Ascending aorta (tissue), 2 donors: ENCODE measurements around the gene TREM2. TPM values are rescaled to one million over a fixed set of nuclear protein-coding genes. Genes with fewer than 3 reads are reported as not detected.
"Not testable (repeated sequence)": the region's sequence is repeated elsewhere in the genome, so short reads cannot be mapped to it uniquely, and the experiment has no call there.

Source experiments
- DNase-seq, 2 donors: peaks; one replicate each; pipeline ENCODE4 v3.0.0-alpha.2; 2019; ENCODE audit warnings: low spot score in 2 of 2
- H3K27ac ChIP-seq, 2 donors: fragments of 200-600 bp; sonication (generic); one replicate each; pipeline ENCODE4 v1.5.1; 2016 to 2017; ENCODE audit warnings: mild to moderate bottlenecking in 1 of 2
- H3K27me3 ChIP-seq: fragments of 200-600 bp; sonication (generic); one replicate; pipeline ENCODE4 v1.5.1; 2017
- H3K36me3 ChIP-seq, 2 donors: fragments of 200-600 bp; sonication (generic); one replicate each; pipeline ENCODE4 v1.5.1; 2016
- H3K4me1 ChIP-seq, 2 donors: fragments of 200-600 bp; sonication (generic); one replicate each; pipeline ENCODE4 v1.5.1; 2016 to 2017; ENCODE audit warnings: mild to moderate bottlenecking in 1 of 2
- H3K4me3 ChIP-seq, 2 donors: fragments of 200-600 bp; sonication (generic); one replicate each; pipeline ENCODE4 v1.5.1; 2016 to 2017; ENCODE audit warnings: mild to moderate bottlenecking in 1 of 2
- H3K9me3 ChIP-seq, 2 donors: fragments of 200-600 bp; sonication (generic); one replicate each; pipeline ENCODE4 v1.5.1; 2016
- intact Hi-C: fragments of 100-400 bp; cut with DNase I; formaldehyde crosslinking; loops from one replicate; pipeline ENCODE4 v1.15.1; 2023
- total RNA-seq: library from RNA; depleted of rRNA; stranded (reverse); fragments of >200 nt; gene quantifications from one replicate; pipeline ENCODE4 v1.1.0, GENCODE V29; 2016
- TF ChIP-seq, protein P1 (sequence below), 3 experiments: fragments of 200-600 bp in 2 of 3; fragments of 450-650 bp in 1 of 3; sonication (generic) in 2 of 3; IDR thresholded peaks; one replicate each; pipeline ENCODE4 v1.5.1; 2016 to 2019; ENCODE audit warnings: antibody characterized with exemption in 3 of 3, mild to moderate bottlenecking in 1 of 3, moderate library complexity in 1 of 3

TREM2 gene
- total RNA-seq, 1 donor from 2014 or later: 0.43 TPM

- TF ChIP-seq, protein P1, sequence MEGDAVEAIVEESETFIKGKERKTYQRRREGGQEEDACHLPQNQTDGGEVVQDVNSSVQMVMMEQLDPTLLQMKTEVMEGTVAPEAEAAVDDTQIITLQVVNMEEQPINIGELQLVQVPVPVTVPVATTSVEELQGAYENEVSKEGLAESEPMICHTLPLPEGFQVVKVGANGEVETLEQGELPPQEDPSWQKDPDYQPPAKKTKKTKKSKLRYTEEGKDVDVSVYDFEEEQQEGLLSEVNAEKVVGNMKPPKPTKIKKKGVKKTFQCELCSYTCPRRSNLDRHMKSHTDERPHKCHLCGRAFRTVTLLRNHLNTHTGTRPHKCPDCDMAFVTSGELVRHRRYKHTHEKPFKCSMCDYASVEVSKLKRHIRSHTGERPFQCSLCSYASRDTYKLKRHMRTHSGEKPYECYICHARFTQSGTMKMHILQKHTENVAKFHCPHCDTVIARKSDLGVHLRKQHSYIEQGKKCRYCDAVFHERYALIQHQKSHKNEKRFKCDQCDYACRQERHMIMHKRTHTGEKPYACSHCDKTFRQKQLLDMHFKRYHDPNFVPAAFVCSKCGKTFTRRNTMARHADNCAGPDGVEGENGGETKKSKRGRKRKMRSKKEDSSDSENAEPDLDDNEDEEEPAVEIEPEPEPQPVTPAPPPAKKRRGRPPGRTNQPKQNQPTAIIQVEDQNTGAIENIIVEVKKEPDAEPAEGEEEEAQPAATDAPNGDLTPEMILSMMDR (IDR thresholded peaks at IDR 0.05): no peak
- no peaks in the 10 kb centered on the region for H3K4me1 ChIP-seq
- H3K36me3 ChIP-seq: peaks cover 0 to 17% of the 10 kb centered on the region in 2 donors
- no peak for DNase-seq
- no peaks in the 10 kb centered on the region for H3K9me3 ChIP-seq
- no peaks in the 10 kb centered on the region for H3K27me3 ChIP-seq
- no peak overlapping the region for H3K4me3 ChIP-seq
- H3K27ac ChIP-seq: no peak overlapping the region
- intact Hi-C loops: no loop called here
These were observed 37.6 kb downstream of the TREM2 start for GRCh38 chr6:41125282-41125681.

DNA sequence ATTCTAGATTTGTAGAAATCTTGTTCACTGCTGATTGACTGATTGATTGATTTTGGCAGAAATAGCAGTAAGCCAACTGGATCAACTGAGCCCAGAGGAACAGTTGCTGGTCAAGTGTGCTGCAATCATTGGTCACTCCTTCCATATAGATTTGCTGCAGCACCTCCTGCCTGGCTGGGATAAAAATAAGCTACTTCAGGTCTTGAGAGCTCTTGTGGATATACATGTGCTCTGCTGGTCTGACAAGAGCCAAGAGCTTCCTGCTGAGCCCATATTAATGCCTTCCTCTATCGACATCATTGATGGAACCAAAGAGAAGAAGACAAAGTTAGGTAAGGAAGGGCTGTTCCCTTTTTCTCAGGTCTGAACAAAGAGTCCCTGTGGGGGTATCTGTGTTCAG is 40.0 kb downstream of the TREM2 start:
- H3K27ac ChIP-seq: no peak overlapping the region
- no peak for DNase-seq
- no peaks in the 10 kb centered on the region for H3K4me1 ChIP-seq
- no peaks in the 10 kb centered on the region for H3K9me3 ChIP-seq
- H3K4me3 ChIP-seq: no peak overlapping the region
- H3K36me3 ChIP-seq: peaks cover 0 to 17% of the 10 kb centered on the region in 2 donors
- TF ChIP-seq, protein P1 (IDR thresholded peaks at IDR 0.05): no peak
- no peaks in the 10 kb centered on the region for H3K27me3 ChIP-seq
- intact Hi-C loops: no loop called here

DNA sequence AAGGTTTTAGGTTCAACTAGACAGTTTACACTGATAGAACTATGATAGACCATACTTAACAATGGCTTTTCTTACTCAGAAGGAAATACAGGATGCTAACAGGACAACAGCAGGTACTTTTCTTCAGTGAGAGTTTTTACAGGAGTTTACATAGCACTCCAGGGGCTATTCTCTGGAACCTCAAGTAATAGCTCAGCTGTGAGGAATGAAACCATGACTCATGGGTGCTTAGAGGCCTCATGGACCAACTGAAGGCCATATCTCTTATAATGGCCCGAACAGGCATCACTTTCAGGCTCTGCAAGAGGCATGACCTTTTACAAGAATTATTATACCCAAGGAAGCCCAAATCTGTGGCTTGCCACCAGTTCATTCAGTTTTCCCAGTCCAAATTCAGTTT is 40.5 kb downstream of the TREM2 start:
- DNase-seq: no peak
- H3K27ac ChIP-seq: no peak overlapping the region
- TF ChIP-seq, protein P1 (IDR thresholded peaks at IDR 0.05): no peak
- H3K36me3 ChIP-seq: peaks cover 0 to 17% of the 10 kb centered on the region in 2 donors
- H3K27me3 ChIP-seq: no peaks in the 10 kb centered on the region
- intact Hi-C loops: no loop called here
- no peaks in the 10 kb centered on the region for H3K9me3 ChIP-seq
- no peaks in the 10 kb centered on the region for H3K4me1 ChIP-seq
- H3K4me3 ChIP-seq: no peak overlapping the region

DNA sequence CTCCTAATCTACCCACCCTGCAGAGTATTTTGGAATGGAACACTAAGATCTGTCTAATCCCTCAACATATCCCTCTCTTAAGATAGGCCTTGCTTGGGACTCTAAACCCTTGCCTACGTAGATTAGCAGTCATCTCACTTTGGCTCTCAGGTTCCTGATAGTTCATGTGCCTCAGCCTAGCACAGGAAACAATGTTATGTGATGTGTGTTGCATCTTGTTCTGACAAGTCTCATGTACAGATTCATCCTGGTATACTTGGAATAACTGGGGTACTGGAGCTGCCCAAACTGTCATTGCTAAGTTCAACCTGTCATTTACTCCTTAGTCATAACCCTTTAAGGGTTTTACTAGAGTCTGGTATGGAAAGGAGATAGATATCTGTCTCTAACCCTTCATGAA is 42.9 kb downstream of the TREM2 start:
- peaks cover 0 to 17% of the 10 kb centered on the region in 2 donors for H3K36me3 ChIP-seq
- no peak overlapping the region for H3K4me3 ChIP-seq
- no peaks in the 10 kb centered on the region for H3K27me3 ChIP-seq
- H3K4me1 ChIP-seq: no peaks in the 10 kb centered on the region
- DNase-seq: no peak
- TF ChIP-seq, protein P1 (IDR thresholded peaks at IDR 0.05): no peak
- H3K27ac ChIP-seq: no peak overlapping the region
- intact Hi-C loops: no loop called here
- no peaks in the 10 kb centered on the region for H3K9me3 ChIP-seq

GRCh38 chr6:41119508-41119907 is 43.4 kb downstream of the TREM2 start:
- Histone ChIP-seq H3K4me1 (no peaks in the 10 kb centered on the region), H3K27me3 (no peaks in the 10 kb centered on the region), H3K36me3 (peaks cover 0 to 16% of the 10 kb centered on the region in 2 donors), H3K27ac (no peak overlapping the region), H3K9me3 (no peaks in the 10 kb centered on the region), H3K4me3 (no peak overlapping the region)
- TF ChIP-seq, protein P1 (IDR thresholded peaks at IDR 0.05): no peak
- intact Hi-C loops: no loop called here
- no peak for DNase-seq

GRCh38 chr6:41115027-41115426 is 47.9 kb downstream of the TREM2 start:
- H3K4me1 ChIP-seq, H3K9me3 ChIP-seq, DNase-seq, H3K27me3 ChIP-seq, intact Hi-C loops, H3K27ac ChIP-seq, H3K4me3 ChIP-seq, H3K36me3 ChIP-seq: not testable (repeated sequence)
